ENCODE results near the gene ENAH.
"Not testable (repeated sequence)": the region's sequence is repeated elsewhere in the genome, so short reads cannot be mapped to it uniquely, and the experiment has no call there.

ENAH gene

DNA sequence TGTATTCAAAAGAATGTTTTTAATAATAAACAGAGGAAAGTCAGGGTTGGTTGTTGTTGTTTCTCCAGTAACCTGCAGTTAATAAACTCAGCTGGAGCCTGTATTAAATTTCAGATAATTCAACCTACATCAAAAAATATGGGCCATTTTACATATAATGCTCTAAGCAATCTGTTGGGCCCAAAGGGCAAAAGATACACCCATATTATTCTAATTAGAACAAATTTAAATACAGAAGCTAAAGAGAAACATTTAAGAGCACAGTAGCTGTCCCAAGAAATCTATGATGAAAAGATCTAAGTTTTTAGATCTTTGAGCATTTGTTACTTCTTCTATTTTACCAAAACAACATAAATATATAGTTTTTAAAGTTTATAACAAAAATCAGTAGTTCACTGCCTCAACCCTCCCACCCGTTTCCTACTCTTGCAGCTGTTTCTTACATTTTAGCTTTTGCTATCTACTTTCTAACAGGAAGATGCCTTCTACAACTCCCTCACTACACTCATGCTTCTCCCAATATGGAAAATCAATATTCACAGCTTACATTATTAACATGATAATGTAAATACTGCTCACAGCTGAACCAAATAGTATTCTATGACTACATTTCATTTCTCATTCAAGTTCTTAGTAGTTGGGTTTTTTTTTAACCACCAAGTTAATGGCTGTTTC, 130.2 kb downstream of the ENAH start:
- Histone ChIP-seq H3K4me3 (ENCODE audit: low read length in 2 of 2) (no peak overlapping the region), H3K9me3 (ENCODE audit: control insufficient read depth in 2 of 2, low read length in 2 of 2) (no peaks in the 10 kb centered on the region), H3K27me3 (ENCODE audit: control insufficient read depth in 2 of 2, insufficient read depth in 2 of 2, low read length in 2 of 2) (no peaks in the 10 kb centered on the region), H3K9ac (ENCODE audit: low read depth in 1 of 2, low read length in 2 of 2) (no peak overlapping the region), H3K36me3 (ENCODE audit: control insufficient read depth in 2 of 2, insufficient read depth in 2 of 2, low read length in 2 of 2) (peaks cover 0 to under 1% of the 10 kb centered on the region in 2 donors), H3K4me1 (ENCODE audit: control insufficient read depth in 2 of 2, insufficient read depth in 2 of 2, low read length in 2 of 2) (peaks cover 0 to 19% of the 10 kb centered on the region in 2 donors), H3K27ac (ENCODE audit: low read depth in 2 of 2, low read length in 2 of 2) (peak overlapping the region; percentile 46 to 49)

DNA sequence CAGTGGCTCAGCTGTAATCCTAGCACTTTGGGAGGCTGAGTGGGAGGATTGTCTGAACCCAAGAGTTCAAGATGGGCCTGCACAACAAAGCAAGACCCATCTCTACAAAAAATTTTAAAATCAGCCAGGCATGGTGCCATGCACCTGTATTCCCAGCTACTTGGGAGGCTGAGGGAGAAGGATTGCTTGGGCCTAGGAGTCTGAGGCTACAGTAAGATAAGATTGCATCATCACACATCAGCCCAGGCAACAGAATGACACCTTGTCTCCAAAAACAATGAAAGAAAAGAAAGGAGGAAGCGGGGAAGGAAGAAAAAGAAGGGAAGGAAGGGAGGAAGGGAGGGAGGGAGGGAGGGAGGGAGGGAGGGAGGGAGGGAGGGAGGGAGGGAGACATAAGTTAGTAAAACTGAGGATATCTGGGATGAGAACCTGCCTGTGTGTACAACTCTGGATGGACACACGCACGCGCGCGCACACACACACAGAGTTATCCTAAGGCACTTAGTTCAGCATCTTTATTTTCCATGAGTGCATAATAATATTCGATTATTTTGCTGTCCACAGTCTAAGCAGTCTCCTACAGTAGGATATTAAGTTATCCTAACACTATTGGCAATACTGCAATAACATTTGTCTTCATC, 132.2 kb downstream of the ENAH start:
- Histone ChIP-seq H3K36me3 (ENCODE audit: control insufficient read depth in 2 of 2, insufficient read depth in 2 of 2, low read length in 2 of 2) (peaks cover 0 to 7% of the 10 kb centered on the region in 2 donors), H3K9ac (ENCODE audit: low read depth in 1 of 2, low read length in 2 of 2) (no peak overlapping the region), H3K4me1 (ENCODE audit: control insufficient read depth in 2 of 2, insufficient read depth in 2 of 2, low read length in 2 of 2) (peaks cover 0 to 16% of the 10 kb centered on the region in 2 donors), H3K27ac (ENCODE audit: low read depth in 2 of 2, low read length in 2 of 2) (no peak overlapping the region), H3K27me3 (ENCODE audit: control insufficient read depth in 2 of 2, insufficient read depth in 2 of 2, low read length in 2 of 2) (no peaks in the 10 kb centered on the region), H3K4me3 (ENCODE audit: low read length in 2 of 2) (no peak overlapping the region), H3K9me3 (ENCODE audit: control insufficient read depth in 2 of 2, low read length in 2 of 2) (no peaks in the 10 kb centered on the region)

DNA sequence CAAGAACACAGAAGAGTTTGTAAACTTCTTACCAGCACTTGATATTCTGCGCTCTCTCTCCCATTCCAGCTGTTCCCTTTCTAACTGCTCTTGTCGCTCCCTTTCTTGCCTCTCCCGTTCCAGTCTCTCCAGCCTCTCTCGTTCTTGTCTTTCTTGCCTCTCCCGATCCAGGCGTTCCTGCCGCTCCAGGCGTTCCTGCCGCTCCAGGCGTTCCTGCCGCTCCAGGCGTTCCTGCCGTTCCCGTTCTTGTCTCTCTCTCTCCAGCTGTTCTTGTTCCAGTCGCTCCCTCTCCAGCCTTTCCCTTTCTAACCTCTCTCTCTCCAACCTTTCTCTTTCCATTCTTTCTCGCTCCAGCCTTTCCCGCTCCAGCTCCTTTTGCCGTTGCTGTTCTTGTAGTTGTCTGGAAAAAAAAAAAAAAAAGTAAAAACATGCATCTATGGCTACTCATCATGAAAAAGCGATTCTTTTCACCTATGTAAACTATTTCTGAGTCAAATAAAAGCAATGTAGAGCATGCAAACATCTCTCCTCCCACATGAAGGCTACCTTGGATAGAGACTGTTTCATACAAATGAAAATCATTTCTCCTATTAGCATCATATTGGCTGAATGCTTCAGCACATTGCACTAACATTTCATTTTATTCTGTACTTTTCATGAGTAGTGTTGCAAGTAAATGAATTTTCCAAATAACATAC, 133.6 kb downstream of the ENAH start:
- Histone ChIP-seq H3K9me3 (ENCODE audit: control insufficient read depth in 2 of 2, low read length in 2 of 2) (no peaks in the 10 kb centered on the region), H3K27me3 (ENCODE audit: control insufficient read depth in 2 of 2, insufficient read depth in 2 of 2, low read length in 2 of 2) (no peaks in the 10 kb centered on the region), H3K4me1 (ENCODE audit: control insufficient read depth in 2 of 2, insufficient read depth in 2 of 2, low read length in 2 of 2) (peaks cover 0 to 16% of the 10 kb centered on the region in 2 donors), H3K36me3 (ENCODE audit: control insufficient read depth in 2 of 2, insufficient read depth in 2 of 2, low read length in 2 of 2) (peaks cover 0 to 7% of the 10 kb centered on the region in 2 donors), H3K27ac (ENCODE audit: low read depth in 2 of 2, low read length in 2 of 2) (no peak overlapping the region), H3K9ac (ENCODE audit: low read depth in 1 of 2, low read length in 2 of 2) (no peak overlapping the region), H3K4me3 (ENCODE audit: low read length in 2 of 2) (no peak overlapping the region)

DNA sequence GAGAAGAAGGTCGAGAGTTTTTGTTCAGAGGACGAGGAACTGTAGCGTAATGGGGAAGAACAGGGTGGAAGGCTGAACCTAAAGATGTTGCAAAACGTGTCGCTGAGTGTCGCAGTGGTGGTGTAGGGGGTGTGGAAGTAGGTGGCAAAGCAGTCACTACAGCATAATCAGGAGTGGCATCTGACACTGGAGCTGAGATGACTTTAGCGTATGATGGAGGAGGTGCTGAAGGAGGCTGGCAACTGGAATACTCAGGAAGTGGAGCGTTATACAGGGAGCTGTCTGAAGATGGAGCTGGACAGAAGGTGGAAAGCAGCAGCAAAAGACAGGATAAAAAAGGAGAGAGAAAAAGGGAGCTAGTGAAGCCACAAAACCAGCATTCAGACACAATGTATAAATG, 135.2 kb downstream of the ENAH start:
- no peaks in the 10 kb centered on the region for H3K9me3 ChIP-seq (ENCODE audit: control insufficient read depth in 2 of 2, low read length in 2 of 2)
- peaks cover 0 to 7% of the 10 kb centered on the region in 2 donors for H3K36me3 ChIP-seq (ENCODE audit: control insufficient read depth in 2 of 2, insufficient read depth in 2 of 2, low read length in 2 of 2)
- H3K27ac ChIP-seq (ENCODE audit: low read depth in 2 of 2, low read length in 2 of 2): no peak overlapping the region
- H3K4me3 ChIP-seq (ENCODE audit: low read length in 2 of 2): no peak overlapping the region
- no peaks in the 10 kb centered on the region for H3K27me3 ChIP-seq (ENCODE audit: control insufficient read depth in 2 of 2, insufficient read depth in 2 of 2, low read length in 2 of 2)
- no peak overlapping the region for H3K9ac ChIP-seq (ENCODE audit: low read depth in 1 of 2, low read length in 2 of 2)
- peaks cover 0 to 5% of the 10 kb centered on the region in 2 donors for H3K4me1 ChIP-seq (ENCODE audit: control insufficient read depth in 2 of 2, insufficient read depth in 2 of 2, low read length in 2 of 2)

DNA sequence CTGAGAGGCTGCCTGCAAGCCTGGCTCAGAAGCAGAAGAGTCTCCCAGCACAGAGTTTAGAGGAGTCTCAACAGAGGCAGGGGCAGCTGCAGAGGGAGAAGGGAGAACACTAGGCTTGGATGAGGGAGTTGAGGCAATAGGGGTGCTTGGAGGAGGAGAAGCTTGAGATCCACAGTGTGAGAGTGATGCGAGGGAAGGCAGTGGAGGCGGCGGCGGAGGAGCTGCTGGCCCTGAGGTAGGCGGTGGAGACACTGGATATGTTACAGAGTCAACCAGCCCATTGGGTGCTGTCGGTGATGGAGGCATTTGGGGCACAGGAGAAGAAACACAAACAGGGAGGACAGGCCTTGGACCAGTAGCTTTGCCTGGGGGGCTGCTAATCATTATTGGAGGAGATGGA, 135.7 kb downstream of the ENAH start:
- Histone ChIP-seq H3K9ac (ENCODE audit: low read depth in 1 of 2, low read length in 2 of 2) (no peak overlapping the region), H3K4me1 (ENCODE audit: control insufficient read depth in 2 of 2, insufficient read depth in 2 of 2, low read length in 2 of 2) (peaks cover 0 to under 1% of the 10 kb centered on the region in 2 donors), H3K27ac (ENCODE audit: low read depth in 2 of 2, low read length in 2 of 2) (no peak overlapping the region), H3K27me3 (ENCODE audit: control insufficient read depth in 2 of 2, insufficient read depth in 2 of 2, low read length in 2 of 2) (no peaks in the 10 kb centered on the region), H3K9me3 (ENCODE audit: control insufficient read depth in 2 of 2, low read length in 2 of 2) (no peaks in the 10 kb centered on the region), H3K36me3 (ENCODE audit: control insufficient read depth in 2 of 2, insufficient read depth in 2 of 2, low read length in 2 of 2) (peaks cover 0 to 7% of the 10 kb centered on the region in 2 donors), H3K4me3 (ENCODE audit: low read length in 2 of 2) (no peak overlapping the region)

DNA sequence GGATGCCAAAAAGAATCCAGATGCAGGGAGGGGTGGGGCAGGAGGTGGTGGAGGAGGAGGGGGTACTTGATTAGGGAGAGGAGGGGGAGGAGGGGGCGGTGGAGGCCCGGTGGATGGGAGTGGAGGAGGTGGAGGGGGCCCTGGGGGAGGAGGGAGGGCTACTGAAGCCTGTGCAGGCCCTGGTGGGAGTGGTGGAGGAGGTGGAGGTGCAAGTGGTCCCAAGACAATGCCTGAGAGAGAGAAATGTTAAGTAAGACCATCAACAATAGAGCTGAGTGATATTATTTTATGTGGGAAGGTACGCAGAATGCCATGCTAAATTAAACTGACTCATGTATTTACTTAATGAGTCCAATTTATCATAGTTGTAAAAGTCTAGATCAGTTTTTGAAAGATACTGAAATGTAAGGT, 138.2 kb downstream of the ENAH start:
- Histone ChIP-seq H3K4me3 (ENCODE audit: low read length in 2 of 2) (no peak overlapping the region), H3K9me3 (ENCODE audit: control insufficient read depth in 2 of 2, low read length in 2 of 2) (no peaks in the 10 kb centered on the region), H3K4me1 (ENCODE audit: control insufficient read depth in 2 of 2, insufficient read depth in 2 of 2, low read length in 2 of 2) (no peaks in the 10 kb centered on the region), H3K27me3 (ENCODE audit: control insufficient read depth in 2 of 2, insufficient read depth in 2 of 2, low read length in 2 of 2) (no peaks in the 10 kb centered on the region), H3K36me3 (ENCODE audit: control insufficient read depth in 2 of 2, insufficient read depth in 2 of 2, low read length in 2 of 2) (peaks cover 0 to 7% of the 10 kb centered on the region in 2 donors), H3K27ac (ENCODE audit: low read depth in 2 of 2, low read length in 2 of 2) (no peak overlapping the region), H3K9ac (ENCODE audit: low read depth in 1 of 2, low read length in 2 of 2) (no peak overlapping the region)

DNA sequence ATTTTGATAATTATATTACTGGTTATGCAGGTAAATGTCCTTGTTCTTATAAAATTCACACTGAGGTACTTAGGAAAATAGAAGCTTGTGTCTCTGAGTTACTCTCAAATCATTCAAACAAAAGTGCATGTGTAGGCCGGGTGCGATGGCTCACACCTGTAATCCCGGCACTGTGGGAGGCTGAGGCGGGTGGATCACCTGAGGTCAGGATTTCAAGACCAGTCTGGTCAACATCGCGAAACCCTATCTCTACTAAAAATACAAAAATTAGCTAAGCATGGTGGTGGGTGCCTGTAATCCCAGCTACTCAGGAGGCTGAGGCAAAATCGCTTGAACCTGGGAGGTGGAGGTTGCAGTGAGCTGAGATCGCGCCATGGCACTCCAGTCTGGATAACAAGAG, 139.3 kb downstream of the ENAH start:
- not testable (repeated sequence) for H3K27me3 ChIP-seq (ENCODE audit: control insufficient read depth in 2 of 2, insufficient read depth in 2 of 2, low read length in 2 of 2); H3K36me3 ChIP-seq (ENCODE audit: control insufficient read depth in 2 of 2, insufficient read depth in 2 of 2, low read length in 2 of 2); H3K4me3 ChIP-seq (ENCODE audit: low read length in 2 of 2); H3K27ac ChIP-seq (ENCODE audit: low read depth in 2 of 2, low read length in 2 of 2); H3K9me3 ChIP-seq (ENCODE audit: control insufficient read depth in 2 of 2, low read length in 2 of 2); H3K4me1 ChIP-seq (ENCODE audit: control insufficient read depth in 2 of 2, insufficient read depth in 2 of 2, low read length in 2 of 2); H3K9ac ChIP-seq (ENCODE audit: low read depth in 1 of 2, low read length in 2 of 2)

DNA sequence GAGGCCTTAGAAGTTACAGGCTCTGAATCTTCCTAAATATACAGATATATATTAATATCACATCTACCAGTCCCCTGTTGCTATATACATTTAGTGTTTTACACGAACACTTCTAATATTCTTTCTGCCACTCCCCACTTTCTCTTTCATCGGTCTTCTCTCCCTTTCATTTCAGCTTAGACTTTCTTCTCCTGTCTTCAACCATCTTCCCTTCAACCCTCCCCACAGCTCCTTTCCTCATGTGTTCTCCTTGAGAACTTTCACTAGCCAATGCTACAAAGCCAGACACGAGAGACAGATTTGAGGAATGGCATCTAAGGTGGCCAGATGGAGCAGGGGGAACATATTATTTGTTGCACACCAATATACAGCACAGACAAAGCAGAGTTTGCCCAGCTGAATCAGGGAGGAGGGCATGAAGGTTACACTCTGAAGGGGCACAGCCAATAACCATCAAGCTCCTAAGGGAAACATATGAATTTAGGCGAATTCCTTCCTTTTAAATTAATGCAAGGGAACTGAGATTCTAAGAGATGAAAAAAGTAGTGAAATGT, 141.0 kb downstream of the ENAH start:
- Histone ChIP-seq H3K9me3 (ENCODE audit: control insufficient read depth in 2 of 2, low read length in 2 of 2) (no peaks in the 10 kb centered on the region), H3K4me3 (ENCODE audit: low read length in 2 of 2) (no peak overlapping the region), H3K4me1 (ENCODE audit: control insufficient read depth in 2 of 2, insufficient read depth in 2 of 2, low read length in 2 of 2) (peaks cover 0 to 5% of the 10 kb centered on the region in 2 donors), H3K36me3 (ENCODE audit: control insufficient read depth in 2 of 2, insufficient read depth in 2 of 2, low read length in 2 of 2) (peaks cover 0 to under 1% of the 10 kb centered on the region in 2 donors), H3K27me3 (ENCODE audit: control insufficient read depth in 2 of 2, insufficient read depth in 2 of 2, low read length in 2 of 2) (no peaks in the 10 kb centered on the region), H3K9ac (ENCODE audit: low read depth in 1 of 2, low read length in 2 of 2) (no peak overlapping the region), H3K27ac (ENCODE audit: low read depth in 2 of 2, low read length in 2 of 2) (no peak overlapping the region)

DNA sequence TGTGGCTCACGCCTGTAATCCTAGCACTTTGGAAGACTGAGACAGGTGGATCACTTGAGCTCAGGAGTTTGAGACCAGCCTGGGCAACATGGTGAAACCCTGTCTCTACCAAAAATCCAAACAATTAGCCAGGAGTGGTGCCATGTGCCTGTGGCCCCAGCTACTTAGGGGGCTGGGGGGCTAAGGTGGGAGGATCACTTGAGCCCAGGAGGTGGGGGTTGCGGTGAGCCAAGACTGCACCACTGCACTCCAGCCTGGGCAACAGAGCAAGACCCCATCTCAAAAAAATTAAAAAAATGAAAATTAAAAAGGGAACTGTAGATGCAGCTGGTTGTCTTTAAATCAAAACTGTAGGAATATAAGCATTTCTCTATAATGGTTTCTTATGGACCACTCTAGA, 142.2 kb downstream of the ENAH start:
- H3K4me1 ChIP-seq (ENCODE audit: control insufficient read depth in 2 of 2, insufficient read depth in 2 of 2, low read length in 2 of 2); H3K27me3 ChIP-seq (ENCODE audit: control insufficient read depth in 2 of 2, insufficient read depth in 2 of 2, low read length in 2 of 2); H3K36me3 ChIP-seq (ENCODE audit: control insufficient read depth in 2 of 2, insufficient read depth in 2 of 2, low read length in 2 of 2); H3K4me3 ChIP-seq (ENCODE audit: low read length in 2 of 2); H3K27ac ChIP-seq (ENCODE audit: low read depth in 2 of 2, low read length in 2 of 2); H3K9me3 ChIP-seq (ENCODE audit: control insufficient read depth in 2 of 2, low read length in 2 of 2); H3K9ac ChIP-seq (ENCODE audit: low read depth in 1 of 2, low read length in 2 of 2): not testable (repeated sequence)

DNA sequence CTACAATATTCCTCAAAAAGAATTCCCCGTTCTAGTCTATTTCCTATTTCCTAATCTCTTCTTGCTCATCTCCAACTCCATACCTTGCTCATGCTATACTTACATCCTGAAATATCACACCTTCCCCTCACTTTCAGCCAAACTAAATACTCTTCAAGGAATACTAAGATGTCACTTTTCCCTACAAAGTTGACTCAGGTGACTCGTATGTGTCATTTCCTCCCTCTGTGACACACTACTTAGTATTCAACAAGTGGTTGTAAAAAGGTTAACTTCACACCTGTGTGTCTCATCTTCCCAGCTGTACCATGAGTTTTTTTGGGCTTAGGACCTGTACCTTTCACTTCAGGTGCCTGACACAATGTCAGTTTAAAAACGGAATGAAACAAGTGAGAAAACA, 143.2 kb downstream of the ENAH start:
- no peak overlapping the region for H3K4me3 ChIP-seq (ENCODE audit: low read length in 2 of 2)
- no peaks in the 10 kb centered on the region for H3K36me3 ChIP-seq (ENCODE audit: control insufficient read depth in 2 of 2, insufficient read depth in 2 of 2, low read length in 2 of 2)
- H3K9ac ChIP-seq (ENCODE audit: low read depth in 1 of 2, low read length in 2 of 2): no peak overlapping the region
- H3K27ac ChIP-seq (ENCODE audit: low read depth in 2 of 2, low read length in 2 of 2): no peak overlapping the region
- H3K9me3 ChIP-seq (ENCODE audit: control insufficient read depth in 2 of 2, low read length in 2 of 2): no peaks in the 10 kb centered on the region
- H3K27me3 ChIP-seq (ENCODE audit: control insufficient read depth in 2 of 2, insufficient read depth in 2 of 2, low read length in 2 of 2): no peaks in the 10 kb centered on the region
- H3K4me1 ChIP-seq (ENCODE audit: control insufficient read depth in 2 of 2, insufficient read depth in 2 of 2, low read length in 2 of 2): peaks cover 0 to 5% of the 10 kb centered on the region in 2 donors
